NOMO-1 (cell line): Measurements from ENCODE around the gene CYYR1.
"Not testable (repeated sequence)": the region's sequence is repeated elsewhere in the genome, so short reads cannot be mapped to it uniquely, and the experiment has no call there.

Experiments
- DNase-seq, 2 experiments: peaks; one replicate each; lab custom pipeline; 2025; ENCODE audit not compliant: unreplicated experiment in 2 of 2; lab: John Stamatoyannopoulos, UW

Gene CYYR1

GRCh38 chr21:26495283-26495849 lies 77.7 kb downstream of the CYYR1 start:
- DNase-seq: no peak

- DNase-seq: no peak
Measured at GRCh38 chr21:26491663-26492062, 81.4 kb downstream of the CYYR1 start.

- no peak for DNase-seq
Measured at GRCh38 chr21:26490771-26491170, 82.3 kb downstream of the CYYR1 start.

GRCh38 chr21:26489781-26490180 lies 83.3 kb downstream of the CYYR1 start:
- DNase-seq: no peak

GRCh38 chr21:26487981-26488480 lies 85.1 kb downstream of the CYYR1 start:
- no peak for DNase-seq

GRCh38 chr21:26473471-26473870 lies 99.6 kb downstream of the CYYR1 start:
- DNase-seq: no peak

GRCh38 chr21:26471099-26471471 lies 102.0 kb downstream of the CYYR1 start:
- no peak for DNase-seq

GRCh38 chr21:26470351-26471098 lies 102.6 kb downstream of the CYYR1 start:
- no peak for DNase-seq

GRCh38 chr21:26469789-26470188 lies 103.3 kb downstream of the CYYR1 start:
- DNase-seq: peak; percentile 42 to 95

- no peak for DNase-seq
Measured at GRCh38 chr21:26465916-26466315, 107.2 kb downstream of the CYYR1 start.

GRCh38 chr21:26461500-26461899 lies 111.6 kb downstream of the CYYR1 start:
- no peak for DNase-seq

- DNase-seq: no peak
Measured at GRCh38 chr21:26460621-26461020, 112.5 kb downstream of the CYYR1 start.

GRCh38 chr21:26458854-26459253 lies 114.2 kb downstream of the CYYR1 start:
- DNase-seq: not testable (repeated sequence)

- no peak for DNase-seq
Measured at GRCh38 chr21:26457817-26458216, 115.3 kb downstream of the CYYR1 start.

- DNase-seq: no peak
Measured at GRCh38 chr21:26453267-26453666, 119.8 kb downstream of the CYYR1 start.

- DNase-seq: no peak
Measured at GRCh38 chr21:26451081-26451740, 121.9 kb downstream of the CYYR1 start.

- no peak for DNase-seq
Measured at GRCh38 chr21:26449161-26449560, 123.9 kb downstream of the CYYR1 start.

- DNase-seq: no peak
Measured at GRCh38 chr21:26448751-26449150, 124.3 kb downstream of the CYYR1 start.

- DNase-seq: no peak
Measured at GRCh38 chr21:26447932-26448475, 125.1 kb downstream of the CYYR1 start.

- no peak for DNase-seq
Measured at GRCh38 chr21:26445440-26445839, 127.6 kb downstream of the CYYR1 start.

- DNase-seq: no peak
Measured at GRCh38 chr21:26444646-26445045, 128.4 kb downstream of the CYYR1 start.

GRCh38 chr21:26443867-26444266 lies 129.2 kb downstream of the CYYR1 start:
- DNase-seq: no peak
